GM12873 (cell line): ENCODE data around the gene F7.

Experiments
- TF ChIP-seq, protein P1 (sequence below): IDR thresholded peaks from 2 replicates; pipeline ENCODE4 v1.5.1; 2012; ENCODE audit warnings: low read depth, mild to moderate bottlenecking, moderate library complexity, low read length, control low read depth; ENCODE audit not compliant: insufficient read depth; ENCODE audit errors: missing control alignments

The F7 gene

DNA sequence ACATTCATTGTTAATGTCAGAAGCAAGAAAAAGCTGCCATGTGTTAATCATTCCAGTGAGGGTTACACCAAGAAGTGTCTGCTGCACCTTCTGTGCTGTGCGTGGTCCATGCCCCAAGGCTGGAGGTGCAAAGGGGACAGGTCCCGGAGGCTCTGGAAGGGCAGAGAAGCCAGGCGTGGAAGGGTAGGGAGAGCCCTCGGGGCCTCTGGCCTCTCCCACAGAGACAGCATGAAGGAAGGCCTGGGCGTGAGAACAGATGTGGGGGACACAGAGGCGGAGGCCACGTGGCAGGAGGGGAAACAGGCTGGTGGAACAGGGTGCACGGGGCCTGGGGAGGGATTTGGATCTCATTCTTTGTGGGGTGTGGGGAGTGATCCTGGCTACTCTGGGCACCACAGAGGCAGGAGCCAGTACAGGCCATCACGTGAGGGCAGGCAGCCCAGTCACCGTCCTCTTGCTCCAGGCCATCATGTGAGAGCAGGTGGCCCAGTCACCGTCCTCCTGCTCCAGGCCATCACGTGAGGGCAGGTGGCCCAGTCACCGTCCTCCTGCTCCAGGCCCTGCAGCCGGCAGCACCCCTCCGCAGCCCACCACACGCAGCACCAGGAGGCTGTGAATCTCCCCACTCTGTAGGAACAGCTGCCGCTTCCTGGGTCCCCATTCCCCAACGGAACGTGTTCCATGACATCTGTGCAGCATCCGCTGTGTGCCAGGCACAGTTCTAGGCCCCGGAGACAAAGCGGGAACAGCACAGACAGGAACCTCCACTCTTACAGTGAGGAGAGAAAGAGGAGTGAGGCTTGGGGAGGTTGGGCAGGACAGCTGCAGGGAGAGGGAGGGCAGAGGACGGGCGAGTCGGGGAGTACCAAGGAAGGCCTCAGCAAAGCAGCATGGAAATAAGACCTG is 10.2 kb upstream of the F7 start:
- TF ChIP-seq, protein P1, sequence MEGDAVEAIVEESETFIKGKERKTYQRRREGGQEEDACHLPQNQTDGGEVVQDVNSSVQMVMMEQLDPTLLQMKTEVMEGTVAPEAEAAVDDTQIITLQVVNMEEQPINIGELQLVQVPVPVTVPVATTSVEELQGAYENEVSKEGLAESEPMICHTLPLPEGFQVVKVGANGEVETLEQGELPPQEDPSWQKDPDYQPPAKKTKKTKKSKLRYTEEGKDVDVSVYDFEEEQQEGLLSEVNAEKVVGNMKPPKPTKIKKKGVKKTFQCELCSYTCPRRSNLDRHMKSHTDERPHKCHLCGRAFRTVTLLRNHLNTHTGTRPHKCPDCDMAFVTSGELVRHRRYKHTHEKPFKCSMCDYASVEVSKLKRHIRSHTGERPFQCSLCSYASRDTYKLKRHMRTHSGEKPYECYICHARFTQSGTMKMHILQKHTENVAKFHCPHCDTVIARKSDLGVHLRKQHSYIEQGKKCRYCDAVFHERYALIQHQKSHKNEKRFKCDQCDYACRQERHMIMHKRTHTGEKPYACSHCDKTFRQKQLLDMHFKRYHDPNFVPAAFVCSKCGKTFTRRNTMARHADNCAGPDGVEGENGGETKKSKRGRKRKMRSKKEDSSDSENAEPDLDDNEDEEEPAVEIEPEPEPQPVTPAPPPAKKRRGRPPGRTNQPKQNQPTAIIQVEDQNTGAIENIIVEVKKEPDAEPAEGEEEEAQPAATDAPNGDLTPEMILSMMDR: no peak

DNA sequence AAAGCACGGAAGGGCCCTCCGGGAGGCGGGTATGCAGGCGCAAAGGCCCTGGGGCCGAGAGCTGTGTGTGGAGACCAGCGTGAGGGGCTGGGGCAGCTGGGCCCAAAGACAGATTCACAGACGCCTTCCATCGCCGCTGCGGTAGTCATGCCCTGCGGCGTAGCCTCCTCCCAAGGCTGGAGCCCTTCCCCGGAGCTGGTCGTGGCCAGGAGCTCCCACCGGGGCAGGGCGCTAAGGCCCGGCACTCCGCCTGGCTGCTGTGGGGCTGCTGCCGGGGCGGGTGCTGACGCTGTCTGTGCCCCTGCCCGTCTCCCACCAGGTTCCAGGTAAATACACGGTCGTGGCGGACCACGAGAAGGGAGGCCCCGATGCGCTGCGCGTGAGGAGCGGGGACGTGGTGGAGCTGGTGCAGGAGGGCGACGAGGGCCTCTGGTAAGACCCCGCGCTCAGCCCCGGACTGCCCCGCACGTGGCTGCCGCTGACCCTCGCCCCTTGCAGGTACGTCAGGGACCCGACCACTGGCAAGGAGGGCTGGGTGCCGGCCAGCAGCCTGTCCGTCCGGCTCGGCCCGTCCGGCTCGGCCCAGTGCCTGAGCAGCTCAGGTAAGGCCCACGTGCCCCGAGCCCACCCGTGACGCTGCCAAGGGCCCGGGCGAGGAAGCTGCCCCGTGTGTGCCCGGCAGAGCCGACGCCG is 9.4 kb upstream of the F7 start:
- TF ChIP-seq, protein P1: no peak

DNA sequence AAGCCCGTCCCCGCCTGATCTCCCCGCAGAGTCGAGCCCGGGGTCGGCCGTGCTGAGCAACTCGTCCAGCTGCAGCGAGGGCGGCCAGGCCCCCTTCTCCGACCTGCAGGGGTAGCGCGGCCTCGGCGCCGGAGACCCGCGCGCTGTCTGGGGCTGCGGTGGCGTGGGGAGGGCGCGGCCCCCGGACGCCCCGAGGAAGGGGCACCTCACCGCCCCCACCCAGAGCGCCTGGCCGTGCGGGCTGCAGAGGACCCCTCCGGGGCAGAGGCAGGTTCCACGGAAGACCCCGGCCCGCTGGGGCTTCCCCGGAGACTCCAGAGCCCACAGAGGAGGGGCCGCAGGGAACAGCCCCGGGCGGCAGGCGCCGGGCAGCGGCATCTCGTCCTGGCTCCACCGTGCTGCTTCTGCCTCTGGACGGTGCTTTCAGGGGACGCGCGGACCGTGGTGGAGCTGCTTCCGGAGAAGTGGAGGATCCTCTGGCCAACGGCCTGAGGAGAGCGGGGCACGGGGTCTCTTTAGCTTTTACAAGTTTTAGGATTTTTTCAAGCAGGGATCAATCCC is 8.8 kb upstream of the F7 start:
- TF ChIP-seq, protein P1: no peak

DNA sequence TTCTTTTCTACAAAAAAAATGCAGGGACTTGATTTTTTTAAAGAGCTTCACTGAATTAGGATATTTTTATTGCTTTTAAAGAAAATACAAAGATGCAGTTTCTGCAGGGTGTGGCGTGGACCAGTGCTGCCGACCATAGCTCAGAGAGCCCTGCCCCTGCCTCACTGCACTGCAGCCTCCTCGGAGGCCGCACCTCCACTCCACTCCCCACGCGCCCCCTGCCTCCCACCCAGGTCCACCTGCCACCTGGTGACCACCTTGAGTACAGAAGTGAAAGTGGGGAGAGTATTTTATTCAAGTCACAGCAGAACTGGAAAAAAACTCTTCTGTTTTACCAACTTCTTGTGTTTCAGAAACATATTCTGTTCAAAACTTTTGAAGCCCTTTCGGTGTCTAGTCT is 7.9 kb upstream of the F7 start:
- TF ChIP-seq, protein P1: no peak

- TF ChIP-seq, protein P1: no peak
These were observed 7.3 kb upstream of the F7 start for GRCh38 chr13:113098162-113098732.

DNA sequence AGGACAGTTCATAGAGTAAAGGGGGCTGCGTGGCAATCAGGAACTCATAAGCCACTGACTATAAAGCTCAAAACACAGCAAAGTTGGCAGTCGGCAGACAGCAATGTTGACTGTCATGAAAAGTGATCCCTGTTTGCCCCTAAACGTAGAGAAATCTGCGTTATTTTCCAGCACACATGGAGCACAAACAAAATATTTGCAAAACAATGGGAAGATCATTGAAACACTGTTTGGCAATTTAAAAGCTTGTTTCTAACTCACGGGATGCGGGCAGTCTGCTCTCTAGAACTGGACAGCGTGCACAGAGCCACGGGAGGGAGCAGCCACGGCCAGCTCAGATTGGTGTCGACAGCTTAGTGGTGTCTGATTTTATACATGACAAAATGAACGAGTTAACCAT is 6.4 kb upstream of the F7 start:
- TF ChIP-seq, protein P1: no peak

DNA sequence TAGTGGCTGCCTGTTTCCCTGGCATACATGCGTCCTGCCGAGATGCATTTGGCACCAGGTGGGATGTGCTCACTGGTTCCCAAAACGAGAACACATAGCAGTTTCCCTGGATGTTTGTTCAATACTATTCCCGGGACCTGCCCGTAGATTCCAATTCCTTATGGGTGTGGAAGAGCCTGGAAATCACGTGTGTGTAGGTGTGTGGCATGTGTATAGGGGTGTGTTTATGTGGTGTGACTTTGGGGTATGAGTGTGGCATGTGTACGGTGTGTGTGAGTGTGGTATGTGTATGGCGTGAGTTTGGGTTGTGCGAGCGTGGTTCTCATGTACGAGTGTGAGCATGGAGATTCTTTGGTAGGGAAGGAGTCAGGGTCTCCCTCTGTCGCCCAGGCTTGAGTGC is 2.9 kb upstream of the F7 start:
- TF ChIP-seq, protein P1: no peak
